Astrocyte of the cerebellum (primary cell): ENCODE results near the gene INAFM2.

Experiments
- DNase-seq: peaks from one replicate; pipeline ENCODE4 v3.0.0-alpha.2; 2011; ENCODE audit warnings: low read depth
- H3K4me3 ChIP-seq: 2 replicates; pipeline ENCODE4 v1.5.1; 2011; ENCODE audit warnings: mild to moderate bottlenecking, low read depth, low read length, moderate library complexity
- CTCF ChIP-seq: IDR thresholded peaks from 2 replicates; pipeline ENCODE4 v1.5.1; 2012; ENCODE audit warnings: low read length, low read depth, moderate library complexity, mild to moderate bottlenecking; ENCODE audit errors: missing control alignments
- in situ Hi-C: cut with HindIII; loops from 2 replicates; pipeline ENCODE4 v1.10.0; 2017; ENCODE audit warnings: low sequenced_read_pairs

INAFM2 gene

GRCh38 chr15:40325188-40325587, 1.7 kb downstream of the INAFM2 start:
- DNase-seq, result no peak
- peak overlapping the region; percentile 58 for H3K4me3 ChIP-seq
- no peak for TF ChIP-seq CTCF
- in situ Hi-C loops, result loop anchor here (5.0 kb wide), 1 partner anchor 62 kb away; no protein-coding TSS in a partner anchor

GRCh38 chr15:40325700-40326099, 2.2 kb downstream of the INAFM2 start:
- in situ Hi-C loops, result loop anchor here (5.0 kb wide), 1 partner anchor 62 kb away; no protein-coding TSS in a partner anchor
- no peak overlapping the region for H3K4me3 ChIP-seq
- no peak for DNase-seq
- no peak for TF ChIP-seq CTCF

- H3K4me3 ChIP-seq, result no peak overlapping the region
- in situ Hi-C loops, result loop anchor here (5.0 kb wide), 1 partner anchor 60 kb away; no protein-coding TSS in a partner anchor
- no peak for DNase-seq
- TF ChIP-seq CTCF, result no peak
These were observed 4.0 kb downstream of the INAFM2 start for GRCh38 chr15:40327457-40327856.

- in situ Hi-C loops, result loop anchor here (5.0 kb wide), 1 partner anchor 59 kb away; no protein-coding TSS in a partner anchor
- H3K4me3 ChIP-seq, result no peak overlapping the region
- no peak for TF ChIP-seq CTCF
- DNase-seq, result no peak
These were observed 4.7 kb downstream of the INAFM2 start for GRCh38 chr15:40328176-40328575.

GRCh38 chr15:40328751-40329150, 5.3 kb downstream of the INAFM2 start:
- in situ Hi-C loops, result loop anchor here (5.0 kb wide), 1 partner anchor 59 kb away; no protein-coding TSS in a partner anchor
- no peak overlapping the region for H3K4me3 ChIP-seq
- DNase-seq, result no peak
- no peak for TF ChIP-seq CTCF

- in situ Hi-C loops, result loop anchor here (5.0 kb wide), 1 partner anchor 57 kb away; no protein-coding TSS in a partner anchor
- no peak overlapping the region for H3K4me3 ChIP-seq
- no peak for DNase-seq
- TF ChIP-seq CTCF, result no peak
These were observed 6.3 kb downstream of the INAFM2 start for GRCh38 chr15:40329804-40330203.

- no peak for TF ChIP-seq CTCF
- in situ Hi-C loops, result no loop called here
- no peak for DNase-seq
- no peak overlapping the region for H3K4me3 ChIP-seq
These were observed 6.9 kb downstream of the INAFM2 start for GRCh38 chr15:40330368-40330836.
